Prostate gland (tissue), 2 donors: Measurements from ENCODE around the gene PLBD2. TPM values are rescaled to one million over a fixed set of nuclear protein-coding genes. Genes with fewer than 3 reads are reported as not detected.

Experiments
- DNase-seq: peaks from one replicate; pipeline ENCODE4 v3.0.0-alpha.2; 2019; ENCODE audit warnings: low spot score
- H3K27ac ChIP-seq, 2 donors: fragments of 200-600 bp; sonication (generic); 2 replicates each; pipeline ENCODE4 v1.5.1; 2017 to 2019
- H3K27me3 ChIP-seq: fragments of 200-600 bp; sonication (generic); replicated peaks from 2 replicates; pipeline ENCODE4 v1.5.1; 2019; ENCODE audit not compliant: insufficient read depth
- H3K36me3 ChIP-seq, 2 donors: fragments of 200-600 bp; sonication (generic); 1 replicate in 1 of 2; 2 replicates in 1 of 2; pipeline versions ENCODE4 v1.5.1 to v1.8.1; 2017 to 2019
- H3K4me1 ChIP-seq: fragments of 200-600 bp; sonication (generic); replicated peaks from 2 replicates; pipeline ENCODE4 v1.5.1; 2019
- H3K4me3 ChIP-seq, 2 donors: fragments of 200-600 bp; sonication (generic); 2 replicates each; pipeline ENCODE4 v1.5.1; 2017 to 2019
- H3K9me3 ChIP-seq: fragments of 200-600 bp; sonication (generic); 2 replicates; pipeline ENCODE4 v1.5.1; 2017
- POLR2A ChIP-seq: fragments of 450-650 bp; IDR thresholded peaks from one replicate; pipeline ENCODE4 v1.6.1; 2016; ENCODE audit warnings: antibody characterized with exemption, mild to moderate bottlenecking
- POLR2AphosphoS5 ChIP-seq: sonication (generic); formaldehyde crosslinking; IDR thresholded peaks from one replicate; pipeline ENCODE4 v1.6.1; 2017; ENCODE audit warnings: antibody characterized with exemption
- WGBS: methylation state at CpG from one replicate; pipeline ENCODE4 v1.1.5; 2018; 5-methylcytosine and 5-hydroxymethylcytosine counted together
- intact Hi-C: fragments of 100-400 bp; cut with DNase I; formaldehyde crosslinking; loops from one replicate; pipeline ENCODE4 v1.14.2; 2022
- total RNA-seq, 2 donors: library from RNA; depleted of rRNA; stranded (reverse); fragments of >200 nt; gene quantifications; one replicate each; pipeline ENCODE4 v1.1.0, GENCODE V29; 2016
- TF ChIP-seq, protein P1 (sequence below), 4 experiments: fragments of 200-600 bp in 2 of 4; fragments of 450-650 bp in 2 of 4; sonication (generic) in 2 of 4; IDR thresholded peaks; 1 replicate in 3 of 4; 2 replicates in 1 of 4; pipeline ENCODE4 v1.5.1; 2016 to 2019; ENCODE audit warnings: antibody characterized with exemption in 4 of 4, mild to moderate bottlenecking in 2 of 4, moderate library complexity in 2 of 4

The PLBD2 gene
- total RNA-seq, 2 donors from 2014 or later: 48.2 to 114 TPM

DNA sequence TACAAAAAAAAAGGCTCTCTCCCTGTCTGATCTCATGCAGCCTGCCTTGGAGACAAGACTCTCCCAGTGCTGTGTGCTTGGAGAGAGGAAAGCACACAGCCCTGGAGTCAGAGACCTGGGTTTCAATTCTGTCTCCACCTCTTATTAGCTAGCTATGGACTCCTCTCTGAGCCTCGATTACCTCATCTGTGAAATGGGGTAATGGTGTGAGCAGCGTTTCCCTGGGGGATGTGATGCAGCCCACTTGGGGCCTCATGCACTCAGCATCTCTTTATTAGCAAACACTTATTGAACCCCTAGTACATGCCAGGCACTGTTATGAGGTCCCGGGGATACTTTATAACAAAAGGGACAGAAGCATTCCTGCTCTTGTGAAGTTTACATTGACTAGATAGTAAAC lies 32.8 kb downstream of the PLBD2 start:
- intact Hi-C loops: no loop called here
- H3K9me3 ChIP-seq: no peaks in the 10 kb centered on the region
- peaks cover 0 to 6% of the 10 kb centered on the region in 2 donors for H3K36me3 ChIP-seq
- H3K27me3 ChIP-seq: no peaks in the 10 kb centered on the region
- H3K4me1 ChIP-seq: no peaks in the 10 kb centered on the region
- no peak overlapping the region for H3K27ac ChIP-seq
- TF ChIP-seq, protein P1, sequence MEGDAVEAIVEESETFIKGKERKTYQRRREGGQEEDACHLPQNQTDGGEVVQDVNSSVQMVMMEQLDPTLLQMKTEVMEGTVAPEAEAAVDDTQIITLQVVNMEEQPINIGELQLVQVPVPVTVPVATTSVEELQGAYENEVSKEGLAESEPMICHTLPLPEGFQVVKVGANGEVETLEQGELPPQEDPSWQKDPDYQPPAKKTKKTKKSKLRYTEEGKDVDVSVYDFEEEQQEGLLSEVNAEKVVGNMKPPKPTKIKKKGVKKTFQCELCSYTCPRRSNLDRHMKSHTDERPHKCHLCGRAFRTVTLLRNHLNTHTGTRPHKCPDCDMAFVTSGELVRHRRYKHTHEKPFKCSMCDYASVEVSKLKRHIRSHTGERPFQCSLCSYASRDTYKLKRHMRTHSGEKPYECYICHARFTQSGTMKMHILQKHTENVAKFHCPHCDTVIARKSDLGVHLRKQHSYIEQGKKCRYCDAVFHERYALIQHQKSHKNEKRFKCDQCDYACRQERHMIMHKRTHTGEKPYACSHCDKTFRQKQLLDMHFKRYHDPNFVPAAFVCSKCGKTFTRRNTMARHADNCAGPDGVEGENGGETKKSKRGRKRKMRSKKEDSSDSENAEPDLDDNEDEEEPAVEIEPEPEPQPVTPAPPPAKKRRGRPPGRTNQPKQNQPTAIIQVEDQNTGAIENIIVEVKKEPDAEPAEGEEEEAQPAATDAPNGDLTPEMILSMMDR (IDR thresholded peaks at IDR 0.05): no peak
- no peak for TF ChIP-seq POLR2AphosphoS5
- no peak for TF ChIP-seq POLR2A
- 85% methylated on average over 3 of the region's 3 CpGs for WGBS
- no peak for DNase-seq
- H3K4me3 ChIP-seq: no peak overlapping the region

DNA sequence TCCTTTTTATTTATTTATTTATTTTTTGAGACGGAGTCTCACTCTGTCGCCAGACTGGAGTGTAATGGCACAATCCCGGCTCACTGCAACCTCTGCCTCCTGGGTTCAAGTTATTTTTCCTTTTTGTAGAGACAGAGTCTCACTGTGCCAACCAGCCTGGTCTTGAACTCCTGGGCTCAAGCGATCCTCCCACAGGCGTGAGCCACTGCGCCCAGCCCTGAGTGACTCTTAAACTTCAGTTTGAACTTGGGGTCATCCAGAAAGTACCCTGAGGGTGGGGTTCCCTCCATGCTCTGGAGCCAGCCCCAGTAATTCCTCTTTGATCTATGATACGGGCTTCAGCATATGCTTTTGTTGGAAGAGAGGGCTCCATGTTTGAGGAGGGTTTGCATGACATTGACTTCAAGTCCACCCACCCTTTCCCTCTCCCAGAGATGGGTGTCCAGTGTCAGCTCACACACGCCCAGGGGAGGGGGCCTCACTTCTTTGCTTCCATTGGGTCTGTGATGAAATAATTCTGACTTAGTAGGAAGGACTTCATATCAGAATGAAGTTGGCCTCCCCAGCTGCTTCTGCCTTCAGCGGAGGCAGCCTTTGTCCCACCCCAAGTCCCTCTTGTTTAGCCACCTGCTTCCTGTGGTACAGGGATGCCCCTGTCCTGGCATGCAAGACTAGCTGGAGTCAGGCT lies 33.4 kb downstream of the PLBD2 start:
- Histone ChIP-seq H3K27me3 (no peaks in the 10 kb centered on the region), H3K9me3 (no peaks in the 10 kb centered on the region), H3K27ac (no peak overlapping the region), H3K4me3 (no peak overlapping the region), H3K4me1 (no peaks in the 10 kb centered on the region), H3K36me3 (peaks cover 0 to 6% of the 10 kb centered on the region in 2 donors)
- TF ChIP-seq, protein P1 (IDR thresholded peaks at IDR 0.05): no peak
- TF ChIP-seq POLR2AphosphoS5 (no peak), POLR2A (no peak)
- no peak for DNase-seq
- intact Hi-C loops: no loop called here
- WGBS: 82% methylated on average over 9 of the region's 9 CpGs

DNA sequence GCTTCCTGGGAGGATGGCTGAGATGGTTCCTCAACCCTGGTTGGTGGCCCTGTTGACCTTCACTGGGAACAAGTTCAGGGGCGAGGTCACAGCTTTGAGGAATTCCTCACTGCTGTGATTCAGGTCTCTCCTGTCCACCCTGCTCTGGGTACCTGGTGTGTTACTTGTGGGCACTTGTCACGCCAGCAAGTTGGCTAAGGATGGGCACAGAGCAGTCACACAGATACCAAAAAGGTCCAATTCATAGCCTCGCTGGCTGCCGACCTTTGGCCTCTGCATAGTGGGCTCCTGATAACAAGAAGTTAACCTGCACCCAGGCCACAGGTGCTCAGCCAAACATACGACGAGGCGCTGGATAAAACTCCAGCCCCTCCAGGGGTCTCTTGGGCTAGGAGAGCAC lies 34.1 kb downstream of the PLBD2 start:
- Histone ChIP-seq H3K4me1 (no peaks in the 10 kb centered on the region), H3K27me3 (no peaks in the 10 kb centered on the region), H3K27ac (no peak overlapping the region), H3K4me3 (no peak overlapping the region), H3K9me3 (no peaks in the 10 kb centered on the region), H3K36me3 (peaks cover 0 to 6% of the 10 kb centered on the region in 2 donors)
- TF ChIP-seq, protein P1 (IDR thresholded peaks at IDR 0.05): no peak
- TF ChIP-seq POLR2AphosphoS5 (no peak), POLR2A (no peak)
- WGBS: 78% methylated on average over 7 of the region's 7 CpGs
- intact Hi-C loops: no loop called here
- no peak for DNase-seq

DNA sequence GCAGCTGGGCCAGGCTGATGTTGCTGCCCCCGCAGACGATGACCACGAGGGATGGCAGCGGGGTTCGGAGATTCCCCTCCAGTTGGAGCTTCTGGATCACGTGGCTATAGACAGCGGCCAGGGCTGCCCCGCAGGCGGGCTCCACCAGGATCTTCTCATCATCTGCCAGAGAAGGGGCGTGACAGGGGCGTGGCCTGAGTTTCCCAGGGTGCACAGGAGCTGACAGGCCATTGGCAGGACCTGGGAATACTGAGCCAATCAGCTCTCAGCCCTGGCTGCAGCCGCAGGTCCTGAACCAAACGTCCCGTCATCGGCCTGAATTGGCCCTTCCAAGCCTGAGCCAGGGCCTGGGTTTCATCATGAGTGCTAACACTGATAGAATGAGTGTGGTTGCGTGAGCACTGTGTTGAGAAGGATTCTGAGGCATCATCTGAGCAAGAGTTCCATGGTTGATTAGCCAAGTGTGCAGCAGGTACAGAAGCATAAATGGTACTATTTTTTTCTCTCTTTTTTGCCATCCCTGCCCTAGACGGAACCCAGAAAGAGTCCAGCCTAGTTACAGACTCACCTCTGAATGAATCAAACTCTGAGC lies 34.7 kb downstream of the PLBD2 start:
- Histone ChIP-seq H3K36me3 (peaks cover 0 to 5% of the 10 kb centered on the region in 2 donors), H3K4me3 (no peak overlapping the region), H3K9me3 (no peaks in the 10 kb centered on the region), H3K27ac (no peak overlapping the region), H3K4me1 (no peaks in the 10 kb centered on the region), H3K27me3 (no peaks in the 10 kb centered on the region)
- WGBS: 63% methylated on average over 16 of the region's 17 CpGs
- TF ChIP-seq POLR2AphosphoS5 (no peak), POLR2A (no peak)
- TF ChIP-seq, protein P1 (IDR thresholded peaks at IDR 0.05): no peak
- DNase-seq: no peak
- intact Hi-C loops: no loop called here

DNA sequence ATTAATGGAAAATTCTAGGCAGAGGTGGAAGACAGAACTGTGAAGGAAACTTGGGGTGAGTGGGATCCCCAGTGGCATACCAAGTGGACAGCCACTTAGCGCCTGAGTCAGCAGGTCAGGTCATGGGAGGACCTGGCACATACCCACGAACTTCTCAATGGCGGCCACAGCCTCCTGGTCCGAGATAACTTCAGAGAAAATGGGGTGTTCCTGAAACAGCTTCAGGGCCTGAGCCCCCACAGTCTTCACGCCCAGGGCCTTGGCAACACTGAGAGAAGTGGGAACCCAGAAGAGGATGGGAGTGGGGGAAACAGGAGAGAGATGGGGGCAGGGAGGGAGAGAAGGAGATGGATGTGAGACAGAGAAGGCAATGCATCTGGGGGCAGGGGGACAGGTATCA lies 35.4 kb downstream of the PLBD2 start:
- Histone ChIP-seq H3K27me3 (no peaks in the 10 kb centered on the region), H3K27ac (no peak overlapping the region), H3K36me3 (no peaks in the 10 kb centered on the region), H3K4me3 (no peak overlapping the region), H3K9me3 (no peaks in the 10 kb centered on the region), H3K4me1 (no peaks in the 10 kb centered on the region)
- WGBS: 92% methylated on average over 5 of the region's 5 CpGs
- intact Hi-C loops: no loop called here
- TF ChIP-seq, protein P1 (IDR thresholded peaks at IDR 0.05): no peak
- TF ChIP-seq POLR2A (no peak), POLR2AphosphoS5 (no peak)
- no peak for DNase-seq
